Measurements from ENCODE around the gene LBX1.
"Not testable (repeated sequence)": the region's sequence is repeated elsewhere in the genome, so short reads cannot be mapped to it uniquely, and the experiment has no call there.

LBX1 gene

GRCh38 chr10:101218351-101219138, 10.7 kb downstream of the LBX1 start:
- Histone ChIP-seq H3K36me3 (ENCODE audit: insufficient read depth, low read length) (no peaks in the 10 kb centered on the region), H3K9me3 (ENCODE audit: low read length) (peaks cover 3% of the 10 kb centered on the region), H3K4me1 (ENCODE audit: insufficient read depth, low read length) (peaks cover 13% of the 10 kb centered on the region), H2AFZ (ENCODE audit: low read depth, low read length) (no peak overlapping the region), H3K27me3 (ENCODE audit: insufficient read depth, low read length) (peaks cover 94% of the 10 kb centered on the region), H3K4me3 (ENCODE audit: low read length) (no peak overlapping the region)

GRCh38 chr10:101217450-101218281, 11.6 kb downstream of the LBX1 start:
- H3K4me1 ChIP-seq (ENCODE audit: insufficient read depth, low read length): peaks cover 13% of the 10 kb centered on the region
- peaks cover 85% of the 10 kb centered on the region for H3K27me3 ChIP-seq (ENCODE audit: insufficient read depth, low read length)
- H2AFZ ChIP-seq (ENCODE audit: low read depth, low read length): no peak overlapping the region
- H3K36me3 ChIP-seq (ENCODE audit: insufficient read depth, low read length): no peaks in the 10 kb centered on the region
- peaks cover 3% of the 10 kb centered on the region for H3K9me3 ChIP-seq (ENCODE audit: low read length)
- no peak overlapping the region for H3K4me3 ChIP-seq (ENCODE audit: low read length)

GRCh38 chr10:101217044-101217425, 12.2 kb downstream of the LBX1 start:
- Histone ChIP-seq H3K36me3 (ENCODE audit: insufficient read depth, low read length) (no peaks in the 10 kb centered on the region), H3K27me3 (ENCODE audit: insufficient read depth, low read length) (peaks cover 83% of the 10 kb centered on the region), H3K4me3 (ENCODE audit: low read length) (no peak overlapping the region), H3K9me3 (ENCODE audit: low read length) (peaks cover 3% of the 10 kb centered on the region), H3K4me1 (ENCODE audit: insufficient read depth, low read length) (peaks cover 13% of the 10 kb centered on the region), H2AFZ (ENCODE audit: low read depth, low read length) (no peak overlapping the region)

DNA sequence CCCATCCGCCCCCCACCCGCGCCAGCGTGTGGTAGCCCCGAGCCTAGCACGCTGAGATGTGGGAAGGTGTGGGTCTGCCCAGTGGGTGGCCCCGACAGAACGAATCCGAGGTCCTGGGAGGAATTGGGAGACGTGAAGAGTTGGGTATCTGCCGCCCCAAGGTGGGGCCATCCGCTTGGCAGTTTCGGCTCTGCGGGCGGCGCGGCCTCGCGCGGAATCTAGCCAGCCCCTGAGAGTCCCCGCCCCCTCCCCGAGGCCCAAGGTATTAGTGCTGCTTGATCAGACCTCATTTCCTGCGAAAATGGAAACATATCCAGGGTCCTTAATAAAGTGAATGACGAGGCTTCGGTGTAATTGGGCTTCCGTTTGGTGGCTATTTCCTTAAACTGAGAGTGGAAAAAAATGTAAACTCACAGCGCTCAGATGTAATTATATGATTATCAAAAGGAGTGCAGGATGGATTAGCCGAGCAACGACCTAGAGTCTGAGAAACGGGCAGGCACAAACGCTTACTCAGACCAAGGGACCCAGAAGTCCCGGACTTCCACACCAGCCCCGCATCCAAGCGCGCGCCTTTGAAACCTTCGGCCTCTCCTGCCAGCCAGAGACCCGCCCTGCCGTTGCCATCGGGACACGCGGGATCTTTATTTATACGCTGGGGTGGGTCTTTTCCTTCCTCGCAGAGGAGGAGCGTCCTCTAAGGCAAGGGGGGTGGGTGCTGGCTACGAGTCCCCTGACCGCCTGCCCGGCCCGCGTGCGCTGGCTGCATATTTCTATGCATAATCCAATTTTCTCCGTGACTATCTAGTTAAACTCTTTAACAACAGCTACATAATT, 12.8 kb downstream of the LBX1 start:
- peaks cover 3% of the 10 kb centered on the region for H3K9me3 ChIP-seq (ENCODE audit: low read length)
- no peak overlapping the region for H3K4me3 ChIP-seq (ENCODE audit: low read length)
- no peaks in the 10 kb centered on the region for H3K36me3 ChIP-seq (ENCODE audit: insufficient read depth, low read length)
- peaks cover 13% of the 10 kb centered on the region for H3K4me1 ChIP-seq (ENCODE audit: insufficient read depth, low read length)
- H2AFZ ChIP-seq (ENCODE audit: low read depth, low read length): no peak overlapping the region
- peaks cover 83% of the 10 kb centered on the region for H3K27me3 ChIP-seq (ENCODE audit: insufficient read depth, low read length)

GRCh38 chr10:101215397-101216206, 13.7 kb downstream of the LBX1 start:
- Histone ChIP-seq H3K36me3 (ENCODE audit: insufficient read depth, low read length) (no peaks in the 10 kb centered on the region), H3K9me3 (ENCODE audit: low read length) (peaks cover 1% of the 10 kb centered on the region), H3K4me1 (ENCODE audit: insufficient read depth, low read length) (peaks cover 13% of the 10 kb centered on the region), H3K4me3 (ENCODE audit: low read length) (no peak overlapping the region), H3K27me3 (ENCODE audit: insufficient read depth, low read length) (peaks cover 82% of the 10 kb centered on the region), H2AFZ (ENCODE audit: low read depth, low read length) (no peak overlapping the region)

DNA sequence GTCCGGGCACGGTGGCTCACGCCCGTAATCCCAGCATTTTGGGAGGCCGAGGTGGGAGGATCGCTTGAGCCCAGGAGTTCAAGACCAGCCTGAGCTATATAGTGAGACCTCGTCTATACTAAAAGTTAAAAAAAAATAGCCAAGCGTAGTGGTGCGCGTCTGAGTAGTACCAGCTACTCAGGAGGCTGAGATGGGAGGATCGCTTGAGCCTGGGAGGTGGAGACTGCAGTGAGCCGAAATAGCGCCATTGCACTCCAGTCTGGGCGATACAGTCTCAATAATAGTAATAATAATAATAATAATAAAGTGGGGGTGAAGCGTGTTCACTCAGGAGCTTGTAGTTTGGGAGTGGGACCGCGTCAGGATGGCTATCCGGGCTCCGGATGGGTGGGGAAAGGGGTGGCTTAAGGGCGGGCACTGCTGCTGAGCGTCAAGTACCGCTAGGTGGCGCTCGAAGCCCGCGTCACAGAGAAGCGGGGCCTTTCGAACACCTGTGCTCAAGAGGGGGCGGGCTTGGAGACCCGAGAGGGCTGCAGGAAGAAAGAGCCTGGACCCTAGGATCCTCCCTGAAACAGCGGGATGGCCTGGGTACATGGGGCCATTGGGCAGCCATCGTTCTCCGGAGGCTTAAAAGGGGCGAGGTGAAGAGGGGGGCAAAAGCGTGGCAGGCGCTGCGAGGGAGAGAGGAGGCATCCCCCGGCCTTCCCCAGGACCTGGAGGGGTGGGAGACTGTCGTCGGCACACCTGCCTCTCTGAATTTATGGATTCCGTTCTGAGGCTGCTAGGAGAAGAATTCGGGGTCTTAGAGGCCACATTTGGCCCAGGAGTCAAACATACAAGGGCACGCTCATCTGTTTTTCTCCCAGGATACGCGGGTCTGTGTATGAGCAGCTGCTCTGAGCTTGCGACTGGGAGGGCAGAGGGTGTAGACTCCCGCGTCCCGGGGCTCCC, 14.5 kb downstream of the LBX1 start:
- Histone ChIP-seq H3K4me1 (ENCODE audit: insufficient read depth, low read length) (peaks cover 13% of the 10 kb centered on the region), H3K9me3 (ENCODE audit: low read length) (no peaks in the 10 kb centered on the region), H2AFZ (ENCODE audit: low read depth, low read length) (no peak overlapping the region), H3K27me3 (ENCODE audit: insufficient read depth, low read length) (peaks cover 78% of the 10 kb centered on the region), H3K36me3 (ENCODE audit: insufficient read depth, low read length) (no peaks in the 10 kb centered on the region), H3K4me3 (ENCODE audit: low read length) (no peak overlapping the region)

- Histone ChIP-seq H3K4me1 (ENCODE audit: insufficient read depth, low read length) (no peaks in the 10 kb centered on the region), H2AFZ (ENCODE audit: low read depth, low read length) (no peak overlapping the region), H3K36me3 (ENCODE audit: insufficient read depth, low read length) (no peaks in the 10 kb centered on the region), H3K9me3 (ENCODE audit: low read length) (no peaks in the 10 kb centered on the region), H3K4me3 (ENCODE audit: low read length) (no peak overlapping the region), H3K27me3 (ENCODE audit: insufficient read depth, low read length) (peaks cover 37% of the 10 kb centered on the region)
These were observed 20.7 kb downstream of the LBX1 start for GRCh38 chr10:101208543-101208942.

GRCh38 chr10:101207026-101207425, 22.2 kb downstream of the LBX1 start:
- Histone ChIP-seq H3K4me3 (ENCODE audit: low read length) (no peak overlapping the region), H3K9me3 (ENCODE audit: low read length) (no peaks in the 10 kb centered on the region), H3K36me3 (ENCODE audit: insufficient read depth, low read length) (no peaks in the 10 kb centered on the region), H2AFZ (ENCODE audit: low read depth, low read length) (no peak overlapping the region), H3K27me3 (ENCODE audit: insufficient read depth, low read length) (peaks cover 38% of the 10 kb centered on the region), H3K4me1 (ENCODE audit: insufficient read depth, low read length) (no peaks in the 10 kb centered on the region)

DNA sequence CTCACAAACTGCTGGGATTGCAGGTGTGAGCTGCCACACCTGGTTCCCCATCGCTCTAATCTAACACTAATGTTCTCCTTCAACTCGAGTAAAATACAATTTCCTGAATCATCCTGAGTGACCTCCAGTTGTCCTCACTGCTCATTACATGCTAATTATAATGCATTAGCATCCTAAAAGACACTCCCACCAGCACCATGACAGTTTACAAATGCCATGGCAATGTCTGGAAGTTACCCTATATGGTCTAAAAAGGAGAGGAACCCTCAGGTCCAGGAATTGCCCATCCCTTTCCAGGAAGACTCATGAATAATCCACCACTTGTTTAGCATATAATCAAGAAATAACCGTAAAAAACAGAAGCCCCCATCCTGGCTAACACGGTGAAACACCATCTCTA, 26.6 kb downstream of the LBX1 start:
- H2AFZ ChIP-seq (ENCODE audit: low read depth, low read length); H3K36me3 ChIP-seq (ENCODE audit: insufficient read depth, low read length); H3K4me3 ChIP-seq (ENCODE audit: low read length); H3K4me1 ChIP-seq (ENCODE audit: insufficient read depth, low read length); H3K9me3 ChIP-seq (ENCODE audit: low read length): not testable (repeated sequence)
- peaks cover 28% of the 10 kb centered on the region for H3K27me3 ChIP-seq (ENCODE audit: insufficient read depth, low read length)

DNA sequence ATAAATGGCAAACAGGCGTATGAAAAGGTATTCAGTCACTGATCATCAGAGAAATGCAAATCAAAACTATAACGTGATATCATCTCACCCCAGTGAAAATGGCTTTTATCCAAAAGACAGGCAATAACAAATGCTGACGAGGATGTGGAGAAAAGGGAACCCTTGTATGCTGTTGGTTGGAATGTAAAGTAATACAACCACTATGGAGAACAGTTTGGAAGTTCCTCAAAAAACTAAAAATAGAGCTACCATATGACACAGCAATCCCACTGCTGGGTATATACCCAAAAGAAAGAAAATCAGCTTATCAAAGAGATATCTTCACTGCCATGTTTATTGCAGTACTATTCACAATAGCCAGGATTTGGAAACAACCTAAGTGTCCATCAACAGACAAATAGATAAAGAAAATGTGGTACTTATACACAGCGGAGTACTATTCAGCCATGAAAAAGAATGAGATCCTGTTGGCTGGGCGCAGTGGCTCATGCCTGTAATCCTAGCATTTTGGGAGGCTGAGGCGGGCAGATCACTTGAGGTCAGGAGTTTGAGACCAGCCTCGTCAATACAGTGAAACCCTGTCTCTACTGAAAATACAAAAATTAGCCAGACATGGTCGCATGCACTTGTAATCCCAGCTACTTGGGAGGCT, 30.8 kb downstream of the LBX1 start:
- peaks cover 43% of the 10 kb centered on the region for H3K27me3 ChIP-seq (ENCODE audit: insufficient read depth, low read length)
- H3K4me1 ChIP-seq (ENCODE audit: insufficient read depth, low read length); H3K36me3 ChIP-seq (ENCODE audit: insufficient read depth, low read length); H2AFZ ChIP-seq (ENCODE audit: low read depth, low read length); H3K9me3 ChIP-seq (ENCODE audit: low read length); H3K4me3 ChIP-seq (ENCODE audit: low read length): not testable (repeated sequence)

DNA sequence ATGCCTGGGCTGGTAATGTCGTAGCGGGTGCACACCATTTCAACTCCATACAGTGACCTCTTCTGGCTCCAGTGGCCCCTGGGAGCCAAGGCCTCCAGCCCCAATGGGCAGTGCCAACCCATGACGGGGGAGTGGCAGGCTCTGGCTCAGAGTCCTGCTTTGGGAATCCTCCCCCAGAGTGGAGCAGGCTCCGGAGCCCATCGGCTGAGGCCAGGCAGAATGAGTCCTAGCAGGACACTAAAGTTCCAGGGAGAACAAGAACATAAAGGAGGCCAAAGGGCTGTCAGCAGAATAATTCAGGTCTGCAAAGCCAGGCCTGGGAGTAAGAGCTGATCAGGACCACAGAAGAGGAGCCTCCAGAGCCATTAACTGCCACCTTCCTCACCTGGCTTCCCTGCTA, 33.3 kb downstream of the LBX1 start:
- no peaks in the 10 kb centered on the region for H3K9me3 ChIP-seq (ENCODE audit: low read length)
- H2AFZ ChIP-seq (ENCODE audit: low read depth, low read length): no peak overlapping the region
- no peaks in the 10 kb centered on the region for H3K36me3 ChIP-seq (ENCODE audit: insufficient read depth, low read length)
- no peaks in the 10 kb centered on the region for H3K4me1 ChIP-seq (ENCODE audit: insufficient read depth, low read length)
- H3K4me3 ChIP-seq (ENCODE audit: low read length): no peak overlapping the region
- peaks cover 38% of the 10 kb centered on the region for H3K27me3 ChIP-seq (ENCODE audit: insufficient read depth, low read length)
